Measurements from ENCODE around the gene G3BP2.
A peak's percentile ranks its signal among the peaks of the same experiment; 100 is the strongest.

The G3BP2 gene

GRCh38 chr4:75623026-75623425 is 50.2 kb downstream of the G3BP2 start:
- H3K4me2 ChIP-seq (ENCODE audit: low read length): no peak overlapping the region
- H3K79me1 ChIP-seq (ENCODE audit: low read length): no peaks in the 10 kb centered on the region
- H3K36me3 ChIP-seq (ENCODE audit: control insufficient read depth, insufficient read depth, low read length): no peaks in the 10 kb centered on the region
- no peaks in the 10 kb centered on the region for H3K27me3 ChIP-seq (ENCODE audit: insufficient read depth, low read length, poor library complexity)
- no peak overlapping the region for H3K18ac ChIP-seq (ENCODE audit: low read length)
- no peaks in the 10 kb centered on the region for H3K4me1 ChIP-seq (ENCODE audit: control insufficient read depth, low read depth, low read length)
- H3K23ac ChIP-seq (ENCODE audit: low read length): no peak overlapping the region
- H3K27ac ChIP-seq (ENCODE audit: low read depth, low read length): no peak overlapping the region
- WGBS (ENCODE audit: extremely low coverage, insufficient coverage, low lambda C conversion rate): no CpG with 5 or more reads among the region's 5 CpGs
- H4K5ac ChIP-seq (ENCODE audit: low read length): no peak overlapping the region
- no peak overlapping the region for H2BK120ac ChIP-seq (ENCODE audit: low read depth, low read length)
- no peak for DNase-seq
- H3K79me2 ChIP-seq (ENCODE audit: control insufficient read depth, insufficient read depth, low read length): no peaks in the 10 kb centered on the region
- no peak overlapping the region for H3K56ac ChIP-seq (ENCODE audit: low read length)
- no peak overlapping the region for H3K9ac ChIP-seq (ENCODE audit: low read length)
- no peak overlapping the region for H3K4ac ChIP-seq (ENCODE audit: low read depth, low read length)
- no peak overlapping the region for H4K8ac ChIP-seq (ENCODE audit: low read depth, low read length)
- H2BK5ac ChIP-seq (ENCODE audit: low read length): no peak overlapping the region
- H2BK15ac ChIP-seq (replicated peaks; ENCODE audit: low read depth): no peak overlapping the region
- no peak overlapping the region for H3K4me3 ChIP-seq (ENCODE audit: low read length)
- H2AK5ac ChIP-seq (ENCODE audit: low read length): no peak overlapping the region

GRCh38 chr4:75621715-75622114 is 51.5 kb downstream of the G3BP2 start:
- H3K79me2 ChIP-seq (ENCODE audit: control insufficient read depth, insufficient read depth, low read length): no peaks in the 10 kb centered on the region
- no peak overlapping the region for H4K8ac ChIP-seq (ENCODE audit: low read depth, low read length)
- DNase-seq: no peak
- H3K4me1 ChIP-seq (ENCODE audit: control insufficient read depth, low read depth, low read length): no peaks in the 10 kb centered on the region
- H3K4me3 ChIP-seq (ENCODE audit: low read length): no peak overlapping the region
- no peak overlapping the region for H4K5ac ChIP-seq (ENCODE audit: low read length)
- H3K9ac ChIP-seq (ENCODE audit: low read length): no peak overlapping the region
- no peak overlapping the region for H2BK15ac ChIP-seq (replicated peaks; ENCODE audit: low read depth)
- H3K56ac ChIP-seq (ENCODE audit: low read length): no peak overlapping the region
- H2BK5ac ChIP-seq (ENCODE audit: low read length): no peak overlapping the region
- H2AK5ac ChIP-seq (ENCODE audit: low read length): no peak overlapping the region
- no peaks in the 10 kb centered on the region for H3K36me3 ChIP-seq (ENCODE audit: control insufficient read depth, insufficient read depth, low read length)
- no peak overlapping the region for H3K23ac ChIP-seq (ENCODE audit: low read length)
- no peak overlapping the region for H3K4me2 ChIP-seq (ENCODE audit: low read length)
- no peak overlapping the region for H3K18ac ChIP-seq (ENCODE audit: low read length)
- H3K79me1 ChIP-seq (ENCODE audit: low read length): no peaks in the 10 kb centered on the region
- H3K4ac ChIP-seq (ENCODE audit: low read depth, low read length): no peak overlapping the region
- H3K27ac ChIP-seq (ENCODE audit: low read depth, low read length): no peak overlapping the region
- no peak overlapping the region for H2BK120ac ChIP-seq (ENCODE audit: low read depth, low read length)
- H3K27me3 ChIP-seq (ENCODE audit: insufficient read depth, low read length, poor library complexity): no peaks in the 10 kb centered on the region

GRCh38 chr4:75612306-75612705 is 60.9 kb downstream of the G3BP2 start:
- Histone ChIP-seq H2BK120ac (ENCODE audit: low read depth, low read length) (no peak overlapping the region), H3K56ac (ENCODE audit: low read length) (no peak overlapping the region), H3K9ac (ENCODE audit: low read length) (no peak overlapping the region), H3K4me2 (ENCODE audit: low read length) (no peak overlapping the region), H2AK5ac (ENCODE audit: low read length) (no peak overlapping the region), H4K8ac (ENCODE audit: low read depth, low read length) (no peak overlapping the region), H3K23ac (ENCODE audit: low read length) (no peak overlapping the region), H3K79me1 (ENCODE audit: low read length) (no peaks in the 10 kb centered on the region), H3K79me2 (ENCODE audit: control insufficient read depth, insufficient read depth, low read length) (no peaks in the 10 kb centered on the region), H3K4me3 (ENCODE audit: low read length) (no peak overlapping the region), H3K4ac (ENCODE audit: low read depth, low read length) (no peak overlapping the region), H2BK15ac (replicated peaks; ENCODE audit: low read depth) (no peak overlapping the region), H2BK5ac (ENCODE audit: low read length) (no peak overlapping the region), H3K36me3 (ENCODE audit: control insufficient read depth, insufficient read depth, low read length) (no peaks in the 10 kb centered on the region), H4K5ac (ENCODE audit: low read length) (no peak overlapping the region), H3K27ac (ENCODE audit: low read depth, low read length) (no peak overlapping the region), H3K27me3 (ENCODE audit: insufficient read depth, low read length, poor library complexity) (no peaks in the 10 kb centered on the region), H3K4me1 (ENCODE audit: control insufficient read depth, low read depth, low read length) (no peaks in the 10 kb centered on the region), H3K18ac (ENCODE audit: low read length) (no peak overlapping the region)
- no peak for DNase-seq
- whole genome bisulfite sequencing (ENCODE audit: extremely low coverage, insufficient coverage, low lambda C conversion rate): no CpG with 5 or more reads among the region's 1 CpG

- no CpG with 5 or more reads among the region's 4 CpGs for WGBS (ENCODE audit: extremely low coverage, insufficient coverage, low lambda C conversion rate)
- Histone ChIP-seq H3K18ac (ENCODE audit: low read length) (no peak overlapping the region), H4K5ac (ENCODE audit: low read length) (no peak overlapping the region), H4K8ac (ENCODE audit: low read depth, low read length) (no peak overlapping the region), H3K27me3 (ENCODE audit: insufficient read depth, low read length, poor library complexity) (no peaks in the 10 kb centered on the region), H2BK120ac (ENCODE audit: low read depth, low read length) (no peak overlapping the region), H2BK15ac (replicated peaks; ENCODE audit: low read depth) (no peak overlapping the region), H3K56ac (ENCODE audit: low read length) (no peak overlapping the region), H3K9ac (ENCODE audit: low read length) (no peak overlapping the region), H3K79me1 (ENCODE audit: low read length) (no peaks in the 10 kb centered on the region), H2AK5ac (ENCODE audit: low read length) (no peak overlapping the region), H3K4me1 (ENCODE audit: control insufficient read depth, low read depth, low read length) (no peaks in the 10 kb centered on the region), H3K23ac (ENCODE audit: low read length) (no peak overlapping the region), H3K4me2 (ENCODE audit: low read length) (no peak overlapping the region), H3K79me2 (ENCODE audit: control insufficient read depth, insufficient read depth, low read length) (no peaks in the 10 kb centered on the region), H2BK5ac (ENCODE audit: low read length) (no peak overlapping the region), H3K4me3 (ENCODE audit: low read length) (no peak overlapping the region), H3K36me3 (ENCODE audit: control insufficient read depth, insufficient read depth, low read length) (no peaks in the 10 kb centered on the region), H3K27ac (ENCODE audit: low read depth, low read length) (no peak overlapping the region), H3K4ac (ENCODE audit: low read depth, low read length) (no peak overlapping the region)
- no peak for DNase-seq
Measured at GRCh38 chr4:75605928-75606327, 67.3 kb downstream of the G3BP2 start.

- H3K27me3 ChIP-seq (ENCODE audit: insufficient read depth, low read length, poor library complexity): no peaks in the 10 kb centered on the region
- no peak overlapping the region for H4K5ac ChIP-seq (ENCODE audit: low read length)
- H3K4ac ChIP-seq (ENCODE audit: low read depth, low read length): no peak overlapping the region
- H3K27ac ChIP-seq (ENCODE audit: low read depth, low read length): no peak overlapping the region
- no peak overlapping the region for H3K4me3 ChIP-seq (ENCODE audit: low read length)
- H3K9ac ChIP-seq (ENCODE audit: low read length): no peak overlapping the region
- H2AK5ac ChIP-seq (ENCODE audit: low read length): no peak overlapping the region
- H4K8ac ChIP-seq (ENCODE audit: low read depth, low read length): no peak overlapping the region
- H3K23ac ChIP-seq (ENCODE audit: low read length): no peak overlapping the region
- H3K79me2 ChIP-seq (ENCODE audit: control insufficient read depth, insufficient read depth, low read length): no peaks in the 10 kb centered on the region
- H3K36me3 ChIP-seq (ENCODE audit: control insufficient read depth, insufficient read depth, low read length): no peaks in the 10 kb centered on the region
- no peak for DNase-seq
- no peak overlapping the region for H3K56ac ChIP-seq (ENCODE audit: low read length)
- no peak overlapping the region for H2BK15ac ChIP-seq (replicated peaks; ENCODE audit: low read depth)
- H3K18ac ChIP-seq (ENCODE audit: low read length): no peak overlapping the region
- no peaks in the 10 kb centered on the region for H3K79me1 ChIP-seq (ENCODE audit: low read length)
- no peak overlapping the region for H2BK5ac ChIP-seq (ENCODE audit: low read length)
- no peaks in the 10 kb centered on the region for H3K4me1 ChIP-seq (ENCODE audit: control insufficient read depth, low read depth, low read length)
- no peak overlapping the region for H2BK120ac ChIP-seq (ENCODE audit: low read depth, low read length)
- H3K4me2 ChIP-seq (ENCODE audit: low read length): no peak overlapping the region
- no CpG with 5 or more reads among the region's 4 CpGs for WGBS (ENCODE audit: extremely low coverage, insufficient coverage, low lambda C conversion rate)
Measured at GRCh38 chr4:75599647-75600046, 73.6 kb downstream of the G3BP2 start.

- Histone ChIP-seq H4K5ac (ENCODE audit: low read length) (no peak overlapping the region), H2BK15ac (replicated peaks; ENCODE audit: low read depth) (no peak overlapping the region), H3K18ac (ENCODE audit: low read length) (no peak overlapping the region), H2BK120ac (ENCODE audit: low read depth, low read length) (no peak overlapping the region), H3K4me2 (ENCODE audit: low read length) (no peak overlapping the region), H3K27ac (ENCODE audit: low read depth, low read length) (no peak overlapping the region), H3K79me2 (ENCODE audit: control insufficient read depth, insufficient read depth, low read length) (no peaks in the 10 kb centered on the region), H3K36me3 (ENCODE audit: control insufficient read depth, insufficient read depth, low read length) (no peaks in the 10 kb centered on the region), H3K79me1 (ENCODE audit: low read length) (no peaks in the 10 kb centered on the region), H2AK5ac (ENCODE audit: low read length) (no peak overlapping the region), H3K4me3 (ENCODE audit: low read length) (no peak overlapping the region), H3K9ac (ENCODE audit: low read length) (no peak overlapping the region), H2BK5ac (ENCODE audit: low read length) (no peak overlapping the region), H3K23ac (ENCODE audit: low read length) (no peak overlapping the region), H3K27me3 (ENCODE audit: insufficient read depth, low read length, poor library complexity) (no peaks in the 10 kb centered on the region), H3K4ac (ENCODE audit: low read depth, low read length) (no peak overlapping the region), H3K56ac (ENCODE audit: low read length) (no peak overlapping the region), H4K8ac (ENCODE audit: low read depth, low read length) (no peak overlapping the region), H3K4me1 (ENCODE audit: control insufficient read depth, low read depth, low read length) (no peaks in the 10 kb centered on the region)
- WGBS (ENCODE audit: extremely low coverage, insufficient coverage, low lambda C conversion rate): no CpG with 5 or more reads among the region's 3 CpGs
- peak; percentile 30 for DNase-seq
Measured at GRCh38 chr4:75598390-75598789, 74.8 kb downstream of the G3BP2 start.

Data from mesendoderm (in vitro differentiated cells).